HG03039 (cell line): ENCODE measurements around the gene CLEC9A.
"Not testable (repeated sequence)": the region's sequence is repeated elsewhere in the genome, so short reads cannot be mapped to it uniquely, and the experiment has no call there.

ENCODE experiments used
- ATAC-seq: cut with Tn5 transposase; IDR thresholded peaks from one replicate; pipeline ENCODE4 v1.9.1; 2021; ENCODE audit warnings: mild to moderate bottlenecking, moderate library complexity; ENCODE audit not compliant: unreplicated experiment

Gene CLEC9A

DNA sequence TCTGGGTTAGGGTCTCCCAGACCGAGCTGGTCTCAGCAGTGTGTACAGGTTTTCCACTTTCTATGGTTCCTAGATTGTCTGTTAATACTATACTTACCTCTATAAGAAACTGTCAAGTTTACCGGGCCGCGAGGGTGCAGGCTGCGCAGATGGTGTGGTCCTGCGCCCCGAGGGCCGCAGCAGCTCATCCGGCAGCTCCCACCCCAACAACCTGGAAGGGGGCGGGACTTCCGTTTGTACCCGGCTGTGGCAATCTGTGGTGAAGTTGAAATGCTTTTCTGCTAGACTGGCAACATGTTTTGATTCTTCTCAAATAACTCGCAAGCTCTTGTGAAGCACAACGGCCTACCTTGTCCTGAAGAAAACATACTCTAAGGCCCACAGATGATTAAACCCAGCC is at the start of gene CLEC9A:
Gene CLEC9A, plus strand, starts transcription at position 237 of the 400 bp plus-strand sequence. CDS start 22,006 bp downstream, outside the sequence.
- no peak for ATAC-seq

DNA sequence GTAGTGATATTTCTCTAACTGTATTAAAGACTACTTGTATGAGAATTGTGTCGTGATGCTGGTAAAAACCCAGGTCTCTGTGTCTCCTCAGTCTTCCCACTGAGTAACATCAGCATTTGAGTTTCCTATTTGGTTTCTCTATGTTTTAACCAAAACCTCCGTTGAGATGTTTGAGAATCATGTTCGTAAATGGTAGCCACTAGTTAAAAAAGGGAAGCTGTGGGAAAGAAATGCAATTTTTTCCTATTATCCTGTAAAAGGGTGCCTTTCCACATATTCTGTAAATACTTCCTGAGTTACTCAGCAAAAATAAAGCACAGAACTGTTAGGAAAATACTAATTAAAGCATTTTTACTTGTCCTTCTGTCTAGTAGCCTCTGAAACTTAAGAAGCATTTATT is 38.6 kb upstream of the CLEC9A start:
- no peak for ATAC-seq

DNA sequence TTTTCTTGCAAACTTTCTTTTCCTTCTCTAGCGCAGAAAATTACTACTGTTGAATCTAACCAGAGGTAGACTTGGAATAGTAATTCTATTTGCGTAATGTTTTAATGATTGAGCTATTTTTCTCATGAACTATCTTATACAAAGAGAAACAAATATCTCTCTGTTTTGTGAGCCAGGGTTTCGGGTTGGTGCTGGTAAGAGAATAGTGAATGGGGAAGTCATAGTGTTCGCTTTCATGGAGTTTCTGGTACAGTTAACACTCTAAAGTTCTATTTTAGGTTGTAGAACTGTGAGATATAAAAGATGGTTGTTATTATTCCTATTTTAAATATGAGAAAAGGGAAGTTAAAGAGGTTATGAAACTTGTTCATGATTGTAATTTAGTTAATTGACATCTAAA is 38.2 kb upstream of the CLEC9A start:
- no peak for ATAC-seq

DNA sequence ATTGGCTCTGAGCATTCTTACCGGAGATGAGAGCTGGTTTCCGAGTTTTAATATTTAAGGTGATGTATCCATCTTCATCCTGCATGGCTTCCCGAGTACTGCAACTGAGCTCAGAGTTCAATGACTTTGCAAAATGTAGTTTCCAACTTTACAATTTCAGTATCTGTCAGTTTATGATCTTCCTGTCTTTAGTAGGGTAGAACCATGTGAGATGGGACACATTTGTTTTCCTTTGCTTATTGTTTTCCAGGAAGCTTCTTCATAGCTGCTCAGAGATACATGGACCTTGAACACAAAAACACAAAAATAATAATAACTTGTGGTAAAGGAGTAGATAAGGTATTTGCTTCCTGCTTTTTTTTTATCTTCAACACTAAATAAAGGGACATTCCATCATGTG is 31.5 kb upstream of the CLEC9A start, which contains the start of gene CLEC1B:
Gene CLEC1B, minus strand, starts transcription at position 106 of the 400 bp plus-strand sequence. Its CDS starts 21 bp downstream, at position 85.
- ATAC-seq: no peak

DNA sequence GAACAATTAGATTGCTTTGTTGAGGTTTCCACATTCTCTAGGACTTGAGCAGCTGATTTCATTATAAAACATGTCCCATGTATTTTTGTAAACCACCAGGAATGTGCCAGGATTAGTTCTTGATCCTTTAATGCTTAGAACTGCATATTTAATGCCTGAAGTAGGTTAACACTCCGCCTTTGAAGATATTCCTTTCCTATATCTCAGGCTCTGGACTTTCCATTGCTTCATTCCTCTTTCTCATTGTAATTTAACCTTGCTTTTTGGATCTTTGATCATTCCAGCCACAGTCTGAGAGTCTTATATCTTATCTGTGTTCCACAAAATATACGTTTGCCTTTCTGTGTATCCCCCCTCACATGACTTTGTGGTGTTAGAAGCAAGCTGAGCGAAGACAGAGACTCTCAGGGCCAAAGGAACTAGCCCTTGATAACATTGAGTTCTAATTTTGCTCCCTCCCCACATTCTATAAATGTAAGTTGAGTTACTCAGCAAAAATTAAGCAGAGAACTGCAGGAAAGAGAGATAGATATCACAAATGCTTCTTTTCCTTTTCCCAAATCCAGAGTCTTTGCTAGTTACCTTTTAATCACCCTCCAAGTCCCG is 29.2 kb upstream of the CLEC9A start:
- no peak for ATAC-seq

DNA sequence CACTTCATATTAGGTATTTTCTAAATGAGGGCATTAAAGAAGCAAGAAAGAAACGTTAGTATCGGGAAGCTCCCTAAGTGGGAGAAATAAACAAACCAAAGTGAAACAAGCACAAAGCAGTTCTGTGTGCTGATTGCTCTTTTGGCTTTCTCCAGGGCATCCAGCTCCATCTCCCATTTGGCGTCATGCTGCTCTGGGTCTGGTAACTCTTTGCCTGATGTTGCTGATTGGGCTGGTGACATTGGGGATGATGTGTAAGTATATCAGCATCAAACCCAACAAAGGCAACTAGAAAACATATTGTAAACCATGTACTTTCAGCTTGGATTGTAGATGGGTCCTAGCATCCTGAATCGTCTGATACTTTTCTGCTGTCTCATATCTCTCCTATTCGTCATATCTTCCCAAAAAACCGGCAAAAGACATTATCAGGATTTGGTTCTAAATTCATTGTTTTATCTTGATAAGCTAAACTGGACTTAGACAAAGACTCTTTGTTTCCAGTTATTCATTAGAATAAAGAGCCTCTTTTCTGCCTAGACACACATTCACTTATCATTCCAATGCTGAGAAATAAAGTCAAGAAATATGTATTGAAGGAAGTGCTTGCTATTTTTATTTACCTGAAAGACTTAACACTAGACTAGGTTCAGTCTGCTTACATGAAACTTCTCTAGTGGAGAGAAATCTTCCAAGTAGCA is 17.7 kb upstream of the CLEC9A start:
- no peak for ATAC-seq

DNA sequence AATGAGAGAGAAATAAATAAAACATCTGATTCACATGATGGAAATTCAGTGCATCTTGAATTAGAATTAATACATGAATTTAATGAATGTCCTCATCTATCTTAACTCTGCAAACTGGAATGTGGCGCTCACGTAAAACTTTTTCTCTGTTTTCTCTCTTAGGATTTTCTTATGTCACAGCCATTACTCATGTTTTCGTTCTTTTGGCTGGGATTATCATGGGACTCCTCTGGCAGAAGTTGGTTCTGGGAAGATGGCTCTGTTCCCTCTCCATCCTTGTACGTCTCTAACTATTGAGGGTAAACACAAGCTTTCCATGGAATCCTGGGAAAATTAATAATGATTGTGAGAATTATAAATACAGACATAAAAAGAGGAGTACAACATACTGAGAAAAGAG is 15.0 kb upstream of the CLEC9A start:
- no peak for ATAC-seq

DNA sequence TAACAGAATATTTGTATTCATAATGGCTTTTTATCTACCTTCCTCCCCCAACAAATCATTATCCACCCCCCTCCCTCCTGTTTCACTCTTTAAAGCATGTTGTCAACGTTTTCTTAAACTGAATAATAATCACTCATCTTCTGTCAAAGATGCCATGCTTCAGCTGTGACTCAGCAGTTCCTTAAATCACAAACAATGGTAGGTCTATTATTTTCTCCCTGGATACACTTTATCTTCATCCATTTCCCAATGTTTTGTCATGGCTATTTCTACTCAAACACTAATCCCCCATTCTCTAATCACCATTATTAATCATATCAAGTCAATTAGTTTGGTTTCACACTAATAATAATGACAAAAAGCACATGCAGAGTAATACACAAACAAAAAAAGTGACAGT is 13.6 kb upstream of the CLEC9A start:
- no peak for ATAC-seq

DNA sequence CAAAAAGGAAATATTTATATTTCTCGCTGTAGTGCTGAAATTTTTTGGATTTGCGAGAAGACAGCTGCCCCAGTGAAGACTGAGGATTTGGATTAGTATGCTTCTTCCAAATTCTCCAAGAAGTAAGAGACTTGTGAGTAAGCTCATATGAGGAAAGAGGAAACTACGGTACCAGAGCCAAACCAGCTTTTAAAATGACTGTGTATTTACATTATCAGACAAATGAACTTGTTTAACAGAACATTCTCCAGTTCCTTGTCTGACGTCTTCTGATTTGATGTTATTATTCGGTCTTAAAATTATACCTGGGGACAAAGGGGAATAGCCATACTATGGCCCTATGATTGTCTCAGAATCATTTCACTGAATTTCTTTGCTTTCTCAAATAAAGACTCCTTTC is 12.1 kb upstream of the CLEC9A start:
- ATAC-seq: no peak

DNA sequence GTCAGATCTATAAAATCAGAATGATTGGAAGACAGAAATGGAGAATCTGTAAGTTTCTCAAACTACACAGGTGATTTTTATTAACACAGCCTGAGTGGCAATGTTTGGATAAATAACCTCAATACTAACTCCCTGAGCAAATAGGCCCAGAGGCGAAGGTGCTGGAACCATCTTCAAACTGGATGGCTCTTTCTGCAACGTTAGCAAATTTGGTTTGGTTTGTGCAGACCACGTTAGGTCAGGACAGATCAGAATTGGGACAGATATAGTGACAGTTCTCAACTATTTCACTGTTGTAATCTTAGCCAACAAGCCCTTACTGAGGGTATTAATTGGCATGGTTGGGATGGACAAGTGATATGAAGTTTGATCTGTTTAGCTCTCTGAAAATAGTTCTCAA is 9.1 kb upstream of the CLEC9A start:
- ATAC-seq: no peak

DNA sequence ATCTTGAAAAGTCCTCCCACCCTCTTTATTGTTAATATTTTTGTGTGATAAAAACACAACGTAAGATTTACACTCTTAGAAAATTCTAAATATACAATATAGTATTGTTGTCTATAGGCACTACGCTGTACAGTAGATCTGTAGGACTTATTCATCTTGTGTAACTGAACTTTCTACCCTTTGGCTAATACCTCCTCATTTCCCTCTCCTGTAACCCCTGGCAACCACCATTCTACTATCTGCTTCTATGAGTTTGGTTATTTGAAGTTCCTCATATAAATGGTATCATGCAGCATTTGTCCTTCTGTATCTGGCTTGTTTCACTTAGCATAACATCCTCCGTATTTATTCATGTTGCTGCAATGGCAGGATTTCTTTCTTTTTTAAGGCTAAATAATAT is 5.2 kb upstream of the CLEC9A start:
- ATAC-seq: no peak

DNA sequence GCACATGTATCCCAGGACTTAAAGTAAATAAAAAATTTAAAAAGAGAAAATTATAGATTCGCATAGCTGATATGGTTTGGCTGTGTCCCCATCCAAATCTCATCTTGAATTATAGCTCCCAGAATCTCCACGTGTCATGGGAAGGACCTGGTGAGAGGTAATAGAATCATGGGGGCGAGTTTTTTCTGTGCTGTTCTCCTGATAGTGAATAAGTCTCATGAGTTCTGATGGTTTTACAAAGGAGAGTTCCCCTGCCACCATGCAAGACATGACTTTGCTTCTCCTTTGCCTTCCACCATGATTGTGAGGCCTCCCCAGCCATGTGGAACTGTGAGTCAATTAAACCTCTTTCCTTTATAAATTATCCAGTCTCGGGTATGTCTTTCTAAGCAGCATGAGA is 3.8 kb upstream of the CLEC9A start:
- ATAC-seq: not testable (repeated sequence)

DNA sequence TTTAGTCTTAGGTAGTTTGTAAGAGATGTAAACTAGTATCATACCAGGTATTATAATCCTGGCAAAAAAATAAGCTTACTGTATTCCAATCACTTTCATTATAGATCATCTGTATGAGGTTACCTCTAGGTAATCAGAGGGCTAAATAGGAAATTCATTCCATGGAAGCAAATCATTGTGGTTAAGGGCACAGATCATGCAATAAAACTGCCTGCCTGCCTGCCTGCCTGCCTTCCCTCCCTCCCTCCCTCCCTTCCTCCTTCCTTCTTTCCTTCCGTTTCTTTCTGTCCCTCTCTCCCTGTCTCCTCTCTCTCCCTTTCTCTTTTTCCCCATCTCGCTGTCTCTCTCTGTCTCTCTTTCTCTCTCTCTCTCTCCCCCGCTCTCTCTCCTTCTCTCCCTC is 3.2 kb upstream of the CLEC9A start:
- no peak for ATAC-seq

DNA sequence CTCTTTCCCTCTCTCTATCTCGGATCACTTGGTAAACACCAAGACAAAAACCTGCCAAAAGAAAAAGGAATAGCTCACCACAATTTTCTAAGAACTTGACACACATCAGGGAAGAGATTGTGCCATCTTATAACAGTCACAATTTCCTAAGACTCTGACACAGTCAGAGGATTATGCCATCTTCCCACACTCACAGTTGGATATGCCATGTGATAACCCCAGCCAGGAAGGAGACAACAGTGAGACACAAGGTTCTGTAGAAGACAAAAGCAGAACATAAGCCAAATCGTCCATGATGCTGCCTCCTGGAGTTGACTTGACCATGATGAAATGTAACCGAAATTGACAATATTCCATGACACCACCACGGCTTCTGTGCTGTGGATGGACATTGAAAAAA is 2.8 kb upstream of the CLEC9A start:
- no peak for ATAC-seq

DNA sequence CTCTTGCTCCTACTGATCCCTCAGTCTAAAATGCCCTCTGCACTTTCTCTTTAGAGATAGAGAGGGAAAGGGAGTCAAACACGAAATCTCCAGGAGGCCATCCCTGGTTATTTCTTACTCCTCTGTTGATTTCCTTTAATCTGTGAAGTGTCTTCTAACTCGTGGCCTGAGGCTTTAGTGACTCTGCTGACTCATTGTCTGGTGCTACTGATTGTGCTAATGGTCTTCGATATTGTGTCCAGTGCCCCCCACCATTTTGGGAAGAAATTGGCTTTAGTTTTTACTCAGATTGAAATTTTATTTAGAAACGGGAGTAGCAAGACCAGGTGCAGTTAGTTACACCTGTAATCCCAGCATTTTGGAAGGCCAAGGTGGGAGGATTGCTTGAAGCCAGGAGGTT is 839 bp downstream of the CLEC9A start:
- ATAC-seq: no peak

DNA sequence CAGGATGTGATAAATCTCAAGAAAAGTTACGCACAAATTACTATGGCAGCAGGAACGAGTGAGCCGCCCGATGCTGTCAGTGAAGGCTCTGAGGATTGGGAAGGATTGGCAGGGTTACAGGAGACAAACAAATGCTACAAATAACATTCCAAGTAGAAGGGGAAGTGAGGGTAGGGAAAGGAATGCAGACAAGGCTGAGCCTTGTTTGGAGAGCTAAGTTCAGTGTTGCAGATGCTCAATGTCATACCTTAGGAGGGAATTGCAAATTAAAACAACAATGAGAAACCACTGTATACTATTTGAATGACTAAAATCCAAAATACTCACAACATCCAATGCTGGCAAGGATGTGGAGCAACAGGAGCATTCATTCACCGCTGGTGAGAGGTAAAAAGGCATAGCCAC is 1.3 kb downstream of the CLEC9A start:
- no peak for ATAC-seq

DNA sequence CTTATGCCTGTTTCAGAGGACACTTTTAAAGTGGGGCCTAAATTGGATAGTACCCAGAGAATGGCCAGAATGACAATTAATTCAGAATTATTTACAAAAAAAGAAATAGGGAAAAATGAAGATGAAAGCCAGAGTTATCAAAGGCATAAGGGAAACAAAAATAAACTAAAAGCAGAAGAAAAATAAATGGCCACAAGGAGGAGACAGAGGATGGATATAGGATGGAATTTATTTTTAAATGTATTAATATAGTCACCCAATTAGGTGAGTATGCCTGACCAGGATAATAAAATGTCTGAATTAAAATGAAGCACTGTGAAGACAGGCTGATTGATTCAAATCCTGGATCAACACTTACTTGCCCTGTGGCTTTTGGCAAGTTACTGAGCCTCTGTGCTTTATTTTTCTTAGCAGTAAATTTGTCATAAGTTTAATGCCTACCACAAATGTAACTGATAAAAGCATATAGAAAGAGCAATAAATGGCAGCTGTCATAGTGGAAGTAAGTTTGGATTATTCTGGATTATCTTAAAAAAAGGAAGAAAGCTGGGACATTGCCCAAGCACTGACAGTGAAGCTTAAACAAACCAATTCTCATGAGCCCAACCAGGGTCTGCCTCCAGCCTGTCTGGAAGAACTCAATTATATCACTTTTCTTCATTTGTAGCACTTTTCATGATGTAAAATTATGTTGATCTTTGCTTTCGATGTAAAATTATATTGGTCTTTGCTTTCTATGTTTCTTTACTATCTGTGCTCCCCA is 3.5 kb downstream of the CLEC9A start:
- ATAC-seq: no peak

DNA sequence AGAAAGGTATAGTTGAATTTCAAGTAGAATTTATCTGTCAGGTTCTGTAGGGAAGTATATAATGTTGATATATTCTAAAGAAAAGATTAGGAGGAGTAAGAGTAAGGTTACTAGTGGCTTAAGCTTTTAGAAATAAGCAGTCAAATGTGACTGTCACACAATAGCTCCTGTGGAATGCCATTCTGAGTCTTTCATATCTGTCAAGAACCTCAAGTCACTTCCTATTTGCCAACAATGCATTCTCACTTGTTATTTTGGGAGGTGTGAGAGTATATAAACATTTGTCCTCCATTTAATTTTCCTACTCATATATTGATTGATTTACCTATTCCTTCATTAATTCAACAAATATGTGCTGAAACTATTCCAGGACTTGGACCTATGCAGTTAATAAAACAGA is 11.7 kb downstream of the CLEC9A start:
- no peak for ATAC-seq

DNA sequence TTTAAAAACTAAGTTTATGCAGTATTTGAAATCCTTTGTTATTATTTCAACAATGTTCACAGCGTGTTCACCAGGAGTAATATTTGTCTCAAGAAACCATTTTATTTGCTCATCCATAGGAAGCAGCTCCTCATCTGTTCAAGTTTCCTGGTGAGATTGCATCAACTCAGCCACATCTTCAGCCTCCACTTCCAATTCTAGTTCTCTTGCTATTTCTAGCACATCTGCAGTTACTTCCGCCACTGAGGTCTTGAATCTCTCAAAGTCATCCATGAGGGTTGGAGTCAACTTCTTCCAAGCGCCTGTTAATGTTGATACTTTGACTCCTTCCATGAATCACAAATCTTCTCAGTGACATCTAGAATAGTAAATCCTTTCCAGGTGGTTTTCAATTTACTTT is 18.0 kb downstream of the CLEC9A start:
- no peak for ATAC-seq

DNA sequence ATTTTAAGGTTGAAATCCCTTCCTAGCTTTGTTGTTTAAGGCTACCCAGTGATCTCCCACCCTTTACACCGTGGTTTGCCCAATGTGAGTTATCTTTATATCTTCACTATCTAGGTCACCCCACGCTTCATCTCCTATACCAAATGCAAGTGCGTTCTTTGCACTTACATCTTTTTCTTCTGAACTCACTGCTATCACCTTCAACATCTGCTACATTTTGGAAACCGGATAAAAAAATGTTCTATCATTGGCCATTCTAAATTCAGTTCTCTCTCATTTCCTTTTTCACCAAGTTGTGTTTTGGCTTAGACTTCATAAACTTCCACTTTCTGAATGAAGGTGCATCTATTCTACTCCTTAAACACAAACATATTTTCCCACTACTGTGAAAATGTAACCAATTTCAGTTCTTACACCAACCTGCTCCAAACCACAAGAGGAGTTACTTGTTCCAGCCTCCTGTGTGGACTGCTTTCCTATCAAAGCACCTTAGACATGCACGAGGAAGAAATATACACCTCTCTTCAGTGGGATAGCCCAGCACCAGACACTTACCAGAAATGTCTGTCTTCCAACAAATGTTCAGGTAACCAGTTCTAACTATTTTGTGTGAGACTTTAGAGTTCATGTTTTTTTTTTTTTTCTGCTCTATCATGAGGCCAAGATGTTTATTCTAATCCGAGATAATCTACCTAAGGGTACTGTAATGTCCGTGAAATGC is 21.9 kb downstream of the CLEC9A start:
- ATAC-seq: no peak

DNA sequence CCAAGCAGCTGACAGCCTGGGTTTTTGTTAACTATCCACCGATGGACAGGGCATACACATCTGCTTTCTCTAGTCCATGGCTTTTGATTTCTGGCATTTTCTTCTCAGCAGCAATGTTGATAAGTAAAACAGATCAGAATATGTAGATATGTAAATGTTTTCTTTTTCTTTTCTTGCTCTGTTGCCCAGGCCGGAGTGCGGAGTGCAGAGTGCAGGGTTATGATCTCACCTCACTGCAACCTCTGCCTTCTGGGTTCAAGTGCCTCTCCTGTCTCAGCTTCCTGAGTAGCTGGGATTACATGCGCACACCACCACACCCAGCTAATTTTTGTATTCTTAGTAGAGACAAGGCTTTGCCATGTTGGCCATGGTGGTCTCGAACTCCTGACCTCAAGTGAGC is 27.9 kb downstream of the CLEC9A start:
- no peak for ATAC-seq
